ENCODE data around the gene SOX6. TPM values are rescaled to one million over a fixed set of nuclear protein-coding genes. Genes with fewer than 3 reads are reported as not detected.

The SOX6 gene
- total RNA-seq, 3 donors from 2014 or later: 2.0 to 8.0 (median 7.9) TPM

GRCh38 chr11:15920856-15921629 is 435.3 kb downstream of the SOX6 start:
- Histone ChIP-seq H3K4me3 (no peak overlapping the region), H3K4me1 (no peaks in the 10 kb centered on the region), H3K27me3 (no peaks in the 10 kb centered on the region), H3K9me3 (peaks cover 0 to 5% of the 10 kb centered on the region in 2 donors), H3K36me3 (no peaks in the 10 kb centered on the region), H3K27ac (no peak overlapping the region)
- TF ChIP-seq POLR2AphosphoS5 (IDR thresholded peaks at IDR 0.05) (no peak), CTCF (IDR thresholded peaks at IDR 0.05) (no peak), POLR2A (IDR thresholded peaks at IDR 0.05) (no peak)
- no peak for DNase-seq (ENCODE audit: low spot score in 2 of 2)
- intact Hi-C loops (cut with DNase I; ENCODE audit: low total_unique reads): no loop called here

- Histone ChIP-seq H3K36me3 (no peaks in the 10 kb centered on the region), H3K9me3 (peaks cover 0 to 5% of the 10 kb centered on the region in 2 donors), H3K27me3 (no peaks in the 10 kb centered on the region), H3K4me1 (no peaks in the 10 kb centered on the region), H3K4me3 (no peak overlapping the region), H3K27ac (no peak overlapping the region)
- no peak for TF ChIP-seq CTCF (IDR thresholded peaks at IDR 0.05)
- no peak for TF ChIP-seq POLR2AphosphoS5 (IDR thresholded peaks at IDR 0.05)
- no peak for TF ChIP-seq POLR2A (IDR thresholded peaks at IDR 0.05)
- intact Hi-C loops (cut with DNase I; ENCODE audit: low total_unique reads): no loop called here
- DNase-seq (ENCODE audit: low spot score in 2 of 2): no peak
Measured at GRCh38 chr11:15918674-15919073, 437.7 kb downstream of the SOX6 start.

GRCh38 chr11:15918212-15918611 is 438.1 kb downstream of the SOX6 start:
- Histone ChIP-seq H3K36me3 (no peaks in the 10 kb centered on the region), H3K4me1 (no peaks in the 10 kb centered on the region), H3K4me3 (no peak overlapping the region), H3K9me3 (peaks cover 0 to 5% of the 10 kb centered on the region in 2 donors), H3K27ac (no peak overlapping the region), H3K27me3 (no peaks in the 10 kb centered on the region)
- TF ChIP-seq POLR2AphosphoS5 (IDR thresholded peaks at IDR 0.05) (no peak), POLR2A (IDR thresholded peaks at IDR 0.05) (no peak), CTCF (IDR thresholded peaks at IDR 0.05) (no peak)
- intact Hi-C loops (cut with DNase I; ENCODE audit: low total_unique reads): no loop called here
- no peak for DNase-seq (ENCODE audit: low spot score in 2 of 2)
